HL-60 (cell line): ENCODE data around the gene KHNYN.
"Not testable (repeated sequence)": the region's sequence is repeated elsewhere in the genome, so short reads cannot be mapped to it uniquely, and the experiment has no call there.

Source experiments
- CTCF ChIP-seq: IDR thresholded peaks from one replicate; pipeline ENCODE4 v1.5.1; 2011; ENCODE audit warnings: low read length, control low read depth, inconsistent platforms; ENCODE audit not compliant: insufficient read depth
- GABPA ChIP-seq: IDR thresholded peaks from 2 replicates; pipeline ENCODE4 v1.6.1; 2012; ENCODE audit warnings: low read depth
- POLR2AphosphoS5 ChIP-seq: IDR thresholded peaks from 2 replicates; pipeline ENCODE4 v1.6.1; 2012; ENCODE audit warnings: low read depth
- TF ChIP-seq, protein P1 (sequence below): IDR thresholded peaks from 2 replicates; pipeline ENCODE4 v1.6.1; 2012; ENCODE audit warnings: low read depth; ENCODE audit not compliant: insufficient replicate concordance

DNA sequence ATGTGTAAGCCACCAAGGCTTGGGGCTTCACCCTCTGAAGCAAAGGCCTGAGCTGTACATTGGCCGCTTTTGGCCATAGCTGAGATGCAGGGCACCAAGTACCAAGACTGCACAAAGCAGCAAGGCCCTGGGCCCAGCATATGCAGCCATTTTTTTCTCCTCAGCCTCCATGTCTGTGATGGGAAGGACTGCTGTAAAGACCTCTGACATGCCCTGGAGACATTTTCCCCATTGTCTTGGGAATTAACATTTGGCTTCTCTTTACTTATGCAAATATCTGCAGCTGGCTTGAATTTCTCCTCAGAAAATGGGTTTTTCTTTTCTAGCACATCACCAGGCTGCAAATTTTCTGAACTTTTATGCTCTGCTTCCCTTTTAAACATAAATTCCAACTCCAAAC is 50.2 kb downstream of the KHNYN start:
- TF ChIP-seq CTCF, POLR2AphosphoS5, GABPA: not testable (repeated sequence)
- TF ChIP-seq, protein P1, sequence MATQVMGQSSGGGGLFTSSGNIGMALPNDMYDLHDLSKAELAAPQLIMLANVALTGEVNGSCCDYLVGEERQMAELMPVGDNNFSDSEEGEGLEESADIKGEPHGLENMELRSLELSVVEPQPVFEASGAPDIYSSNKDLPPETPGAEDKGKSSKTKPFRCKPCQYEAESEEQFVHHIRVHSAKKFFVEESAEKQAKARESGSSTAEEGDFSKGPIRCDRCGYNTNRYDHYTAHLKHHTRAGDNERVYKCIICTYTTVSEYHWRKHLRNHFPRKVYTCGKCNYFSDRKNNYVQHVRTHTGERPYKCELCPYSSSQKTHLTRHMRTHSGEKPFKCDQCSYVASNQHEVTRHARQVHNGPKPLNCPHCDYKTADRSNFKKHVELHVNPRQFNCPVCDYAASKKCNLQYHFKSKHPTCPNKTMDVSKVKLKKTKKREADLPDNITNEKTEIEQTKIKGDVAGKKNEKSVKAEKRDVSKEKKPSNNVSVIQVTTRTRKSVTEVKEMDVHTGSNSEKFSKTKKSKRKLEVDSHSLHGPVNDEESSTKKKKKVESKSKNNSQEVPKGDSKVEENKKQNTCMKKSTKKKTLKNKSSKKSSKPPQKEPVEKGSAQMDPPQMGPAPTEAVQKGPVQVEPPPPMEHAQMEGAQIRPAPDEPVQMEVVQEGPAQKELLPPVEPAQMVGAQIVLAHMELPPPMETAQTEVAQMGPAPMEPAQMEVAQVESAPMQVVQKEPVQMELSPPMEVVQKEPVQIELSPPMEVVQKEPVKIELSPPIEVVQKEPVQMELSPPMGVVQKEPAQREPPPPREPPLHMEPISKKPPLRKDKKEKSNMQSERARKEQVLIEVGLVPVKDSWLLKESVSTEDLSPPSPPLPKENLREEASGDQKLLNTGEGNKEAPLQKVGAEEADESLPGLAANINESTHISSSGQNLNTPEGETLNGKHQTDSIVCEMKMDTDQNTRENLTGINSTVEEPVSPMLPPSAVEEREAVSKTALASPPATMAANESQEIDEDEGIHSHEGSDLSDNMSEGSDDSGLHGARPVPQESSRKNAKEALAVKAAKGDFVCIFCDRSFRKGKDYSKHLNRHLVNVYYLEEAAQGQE, result not testable (repeated sequence)
